Measurements from ENCODE around the gene FAM43B. TPM values are rescaled to one million over a fixed set of nuclear protein-coding genes. Genes with fewer than 3 reads are reported as not detected.
"Not testable (repeated sequence)": the region's sequence is repeated elsewhere in the genome, so short reads cannot be mapped to it uniquely, and the experiment has no call there.

Gene FAM43B
- 1 to 10 TPM; 1.2 to 1.9 (median 1.5) TPM for polyA plus RNA-seq (ENCODE audit: insufficient read length in 4 of 4)

GRCh38 chr1:20551945-20552727 is at the start of gene FAM43B:
TSS of gene FAM43B (plus strand) at chr1:20552573. CDS start at chr1:20552974, 401 bp downstream.
- DNase-seq (ENCODE audit: low read depth in 4 of 4, low spot score in 3 of 4) = peak; percentile 78 to 85 (median 78)

- DNase-seq (ENCODE audit: low read depth in 4 of 4, low spot score in 3 of 4) = no peak
Measured at GRCh38 chr1:20505488-20505887, 46.9 kb upstream of the FAM43B start.

GRCh38 chr1:20507248-20507563 is 45.2 kb upstream of the FAM43B start:
- no peak for DNase-seq (ENCODE audit: low read depth in 4 of 4, low spot score in 3 of 4)

- peak; percentile 87 to 93 (median 90) for DNase-seq (ENCODE audit: low read depth in 4 of 4, low spot score in 3 of 4)
Measured at GRCh38 chr1:20507564-20508410, 44.6 kb upstream of the FAM43B start, which contains the start of gene MUL1. TSS of gene MUL1 (minus strand) at chr1:20508151. CDS start at chr1:20508024, 127 bp downstream.

- no peak for DNase-seq (ENCODE audit: low read depth in 4 of 4, low spot score in 3 of 4)
Measured at GRCh38 chr1:20508411-20508771, 44.0 kb upstream of the FAM43B start.

- no peak for DNase-seq (ENCODE audit: low read depth in 4 of 4, low spot score in 3 of 4)
Measured at GRCh38 chr1:20511518-20512428, 40.6 kb upstream of the FAM43B start.

GRCh38 chr1:20519609-20520262 is 32.6 kb upstream of the FAM43B start:
- not testable (repeated sequence) for DNase-seq (ENCODE audit: low read depth in 4 of 4, low spot score in 3 of 4)

- DNase-seq (ENCODE audit: low read depth in 4 of 4, low spot score in 3 of 4) = peak; percentile 67 to 82 (median 80)
Measured at GRCh38 chr1:20521960-20522861, 30.2 kb upstream of the FAM43B start.

GRCh38 chr1:20526267-20526666 is 26.1 kb upstream of the FAM43B start:
- DNase-seq (ENCODE audit: low read depth in 4 of 4, low spot score in 3 of 4) = no peak

- no peak for DNase-seq (ENCODE audit: low read depth in 4 of 4, low spot score in 3 of 4)
Measured at GRCh38 chr1:20528221-20528620, 24.2 kb upstream of the FAM43B start.

- no peak for DNase-seq (ENCODE audit: low read depth in 4 of 4, low spot score in 3 of 4)
Measured at GRCh38 chr1:20530306-20530705, 22.1 kb upstream of the FAM43B start.

- DNase-seq (ENCODE audit: low read depth in 4 of 4, low spot score in 3 of 4) = no peak
Measured at GRCh38 chr1:20530901-20531300, 21.5 kb upstream of the FAM43B start.

- no peak for DNase-seq (ENCODE audit: low read depth in 4 of 4, low spot score in 3 of 4)
Measured at GRCh38 chr1:20533635-20534034, 18.7 kb upstream of the FAM43B start.

- no peak for DNase-seq (ENCODE audit: low read depth in 4 of 4, low spot score in 3 of 4)
Measured at GRCh38 chr1:20534659-20535417, 17.5 kb upstream of the FAM43B start.

- no peak for DNase-seq (ENCODE audit: low read depth in 4 of 4, low spot score in 3 of 4)
Measured at GRCh38 chr1:20538227-20538626, 14.1 kb upstream of the FAM43B start.

- DNase-seq (ENCODE audit: low read depth in 4 of 4, low spot score in 3 of 4) = no peak
Measured at GRCh38 chr1:20538760-20539551, 13.4 kb upstream of the FAM43B start.

- DNase-seq (ENCODE audit: low read depth in 4 of 4, low spot score in 3 of 4) = no peak
Measured at GRCh38 chr1:20540281-20540680, 12.1 kb upstream of the FAM43B start.

- DNase-seq (ENCODE audit: low read depth in 4 of 4, low spot score in 3 of 4) = no peak
Measured at GRCh38 chr1:20546637-20547036, 5.7 kb upstream of the FAM43B start.
